Astrocyte of the spinal cord (primary cell): ENCODE data around the gene KRT75.

ENCODE experiments used
- DNase-seq: peaks from one replicate; pipeline ENCODE4 v3.0.0; 2011; ENCODE audit warnings: low read depth, low spot score
- H3K4me3 ChIP-seq: 2 replicates; pipeline ENCODE4 v1.5.1; 2011; ENCODE audit warnings: low read depth, mild to moderate bottlenecking, low read length, moderate library complexity
- in situ Hi-C: cut with HindIII; loops from 2 replicates; pipeline ENCODE4 v1.10.0; 2017; ENCODE audit warnings: low sequenced_read_pairs
- TF ChIP-seq, protein P1 (sequence below): IDR thresholded peaks from 2 replicates; pipeline ENCODE4 v1.5.1; 2012; ENCODE audit warnings: low read depth, mild to moderate bottlenecking, low read length, inconsistent platforms

KRT75 gene

DNA sequence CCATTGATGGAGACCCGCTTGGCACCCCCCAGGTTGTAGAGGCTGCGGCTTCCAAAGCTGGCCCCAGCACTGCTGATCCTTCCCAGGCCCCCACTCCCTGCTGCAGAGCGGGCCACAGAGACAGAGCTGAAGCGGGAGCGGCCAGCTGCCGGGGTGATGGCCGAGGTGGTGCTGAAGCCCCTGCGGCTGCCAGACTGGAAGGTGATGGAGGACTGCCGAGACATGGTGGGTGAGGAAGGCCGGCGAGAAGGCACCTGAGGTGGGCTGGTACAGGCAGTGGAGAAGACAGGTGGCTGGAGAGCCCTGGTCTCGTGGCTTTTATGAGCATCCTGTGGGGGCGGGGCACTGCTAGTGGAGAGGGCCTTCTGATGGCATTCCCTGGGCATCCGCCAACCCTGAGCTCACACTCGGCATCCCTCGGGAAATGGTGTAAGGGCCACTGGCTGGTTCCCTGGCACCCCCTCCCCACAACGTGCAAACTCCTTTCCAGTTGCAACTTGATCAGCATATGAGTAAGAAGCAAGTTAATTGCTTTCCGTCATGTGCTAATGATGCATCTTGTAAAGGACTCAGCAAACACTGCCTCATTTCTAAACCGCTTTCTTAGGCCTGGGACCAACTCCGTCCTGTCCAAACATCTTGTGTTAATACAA is at the start of gene KRT75:
Gene KRT75, minus strand, starts transcription at position 291 of the 653 bp plus-strand sequence. Its CDS starts 67 bp downstream, at position 224.
- in situ Hi-C loops, result no loop called here
- peak; percentile 4 for DNase-seq
- H3K4me3 ChIP-seq, result no peak within 1 kb of the TSS
- TF ChIP-seq, protein P1, sequence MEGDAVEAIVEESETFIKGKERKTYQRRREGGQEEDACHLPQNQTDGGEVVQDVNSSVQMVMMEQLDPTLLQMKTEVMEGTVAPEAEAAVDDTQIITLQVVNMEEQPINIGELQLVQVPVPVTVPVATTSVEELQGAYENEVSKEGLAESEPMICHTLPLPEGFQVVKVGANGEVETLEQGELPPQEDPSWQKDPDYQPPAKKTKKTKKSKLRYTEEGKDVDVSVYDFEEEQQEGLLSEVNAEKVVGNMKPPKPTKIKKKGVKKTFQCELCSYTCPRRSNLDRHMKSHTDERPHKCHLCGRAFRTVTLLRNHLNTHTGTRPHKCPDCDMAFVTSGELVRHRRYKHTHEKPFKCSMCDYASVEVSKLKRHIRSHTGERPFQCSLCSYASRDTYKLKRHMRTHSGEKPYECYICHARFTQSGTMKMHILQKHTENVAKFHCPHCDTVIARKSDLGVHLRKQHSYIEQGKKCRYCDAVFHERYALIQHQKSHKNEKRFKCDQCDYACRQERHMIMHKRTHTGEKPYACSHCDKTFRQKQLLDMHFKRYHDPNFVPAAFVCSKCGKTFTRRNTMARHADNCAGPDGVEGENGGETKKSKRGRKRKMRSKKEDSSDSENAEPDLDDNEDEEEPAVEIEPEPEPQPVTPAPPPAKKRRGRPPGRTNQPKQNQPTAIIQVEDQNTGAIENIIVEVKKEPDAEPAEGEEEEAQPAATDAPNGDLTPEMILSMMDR, result no peak

DNA sequence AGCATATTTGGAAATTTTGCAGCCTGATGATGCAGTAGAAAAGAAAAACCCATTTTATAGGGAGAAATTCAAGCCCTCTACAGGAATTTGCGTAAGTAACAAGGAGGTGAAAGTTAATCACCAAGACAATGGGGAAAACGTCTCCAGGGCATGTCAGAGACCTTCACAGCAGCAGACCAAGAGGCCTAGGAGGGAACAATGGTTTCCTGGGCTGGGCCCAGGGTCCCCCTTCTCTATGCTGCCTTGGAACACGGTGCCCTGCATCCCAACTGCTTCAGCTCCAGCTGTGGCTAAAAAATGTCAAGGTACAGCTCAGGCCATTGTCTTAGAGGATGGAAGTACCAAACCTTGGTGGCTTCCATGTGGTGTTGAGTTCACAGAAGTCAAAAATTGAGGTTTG is 45.9 kb upstream of the KRT75 start:
- TF ChIP-seq, protein P1, result no peak
- in situ Hi-C loops, result no loop called here
- no peak for DNase-seq

DNA sequence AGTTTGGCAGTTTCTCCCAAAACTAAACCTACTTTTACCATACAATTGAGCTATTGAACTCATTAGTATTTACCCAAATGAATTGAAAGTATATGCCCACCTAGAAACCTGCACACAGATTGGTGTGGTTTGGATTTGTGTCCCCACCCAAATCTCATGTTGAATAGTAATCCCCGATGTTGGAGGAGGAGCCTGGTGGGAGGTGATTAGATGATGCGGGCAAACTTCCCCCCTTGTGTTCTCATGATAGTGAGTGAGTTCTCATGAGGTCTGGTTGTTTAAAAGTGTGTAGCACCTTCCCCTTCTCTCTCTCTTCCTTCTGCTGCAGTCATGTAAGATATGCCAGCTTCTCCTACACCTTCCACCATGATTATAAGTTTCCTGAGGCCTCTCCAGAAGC is 43.5 kb upstream of the KRT75 start:
- TF ChIP-seq, protein P1, result no peak
- in situ Hi-C loops, result no loop called here
- no peak overlapping the region for H3K4me3 ChIP-seq
- no peak for DNase-seq

More for the DNA sequence above, 45.9 kb upstream of the KRT75 start:
- no peak overlapping the region for H3K4me3 ChIP-seq

DNA sequence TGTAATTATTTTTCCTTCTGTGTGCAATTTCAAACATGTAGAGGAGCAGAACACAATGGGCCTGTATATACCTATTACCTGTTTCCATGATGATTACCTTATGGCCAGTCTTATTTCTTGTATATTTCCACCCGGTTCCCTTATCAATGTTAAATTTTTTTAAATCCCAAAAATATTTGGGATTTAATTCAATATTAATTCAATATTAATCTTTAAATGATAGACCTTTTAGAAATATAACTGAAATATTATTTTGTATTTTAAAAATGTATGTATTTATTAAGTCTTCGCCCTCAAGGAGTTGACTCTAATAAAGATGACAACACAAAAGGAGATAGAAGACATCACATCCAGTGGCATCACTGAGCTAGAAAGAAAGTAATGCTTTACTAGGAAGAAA is 40.0 kb upstream of the KRT75 start:
- in situ Hi-C loops, result no loop called here
- H3K4me3 ChIP-seq, result no peak overlapping the region
- TF ChIP-seq, protein P1, result no peak
- no peak for DNase-seq

DNA sequence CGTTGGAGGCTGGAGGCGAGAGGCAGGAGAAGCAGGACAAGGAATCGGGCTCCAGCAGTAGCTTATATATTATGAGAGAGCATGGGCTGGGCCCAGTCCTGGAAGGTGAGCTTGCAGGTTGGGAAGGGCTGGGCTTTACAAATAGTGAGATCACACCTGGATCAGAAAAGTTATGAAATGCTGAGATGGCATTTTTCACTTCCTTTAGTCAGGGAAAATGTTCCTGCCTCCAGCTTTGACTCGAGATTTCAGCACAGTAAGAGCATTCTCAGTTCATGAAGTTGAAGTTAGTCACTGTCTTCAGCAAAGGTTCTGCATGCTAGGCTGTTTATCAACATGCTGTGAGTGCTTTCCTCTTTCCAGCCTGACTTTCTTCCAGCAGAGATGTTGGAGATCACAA is 39.6 kb upstream of the KRT75 start, which contains the start of gene KRT6C:
Gene KRT6C, minus strand, starts transcription at position 38 of the 400 bp plus-strand sequence. CDS start 68 bp downstream, outside the sequence.
- in situ Hi-C loops, result no loop called here
- TF ChIP-seq, protein P1, result no peak
- H3K4me3 ChIP-seq, result no peak within 1 kb of the TSS
- no peak for DNase-seq

DNA sequence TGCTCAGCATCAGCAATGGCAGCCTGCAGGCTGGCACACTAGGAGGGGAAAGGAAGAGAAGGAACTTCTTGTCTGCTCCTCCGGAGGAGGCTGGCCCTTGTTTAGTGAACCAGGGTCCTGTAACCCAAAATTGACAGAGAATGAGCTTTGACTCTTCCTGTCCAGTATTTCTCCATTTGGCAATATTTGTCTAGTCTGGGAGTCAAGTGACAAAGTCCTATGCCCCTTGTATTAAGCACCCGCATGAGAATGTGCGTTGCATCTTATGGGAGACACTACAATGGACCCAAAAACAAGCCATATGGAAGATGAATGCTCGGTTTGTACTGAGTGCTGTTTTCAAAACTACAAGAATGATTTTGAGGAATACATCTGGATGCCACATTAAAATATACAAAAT is 35.7 kb upstream of the KRT75 start:
- in situ Hi-C loops, result no loop called here
- H3K4me3 ChIP-seq, result no peak overlapping the region
- no peak for DNase-seq
- TF ChIP-seq, protein P1, result no peak
